Cardiac fibroblast (primary cell): ENCODE data around the gene GNMT.

Experiments
- DNase-seq, 2 donors: peaks; one replicate each; pipeline versions ENCODE4 v3.0.0 to v3.0.0-alpha.2; 2010; ENCODE audit warnings: low read depth in 2 of 2
- H3K4me3 ChIP-seq, 2 donors: replicated peaks in 1 of 2; 1 replicate in 1 of 2; 2 replicates in 1 of 2; pipeline ENCODE4 v1.5.1; 2011; ENCODE audit warnings: low read depth in 2 of 2, low read length in 2 of 2, mild to moderate bottlenecking in 2 of 2, moderate library complexity in 1 of 2
- CTCF ChIP-seq: IDR thresholded peaks from one replicate; pipeline ENCODE4 v1.5.1; 2011; ENCODE audit warnings: low read depth, mild to moderate bottlenecking, low read length, inconsistent platforms

GNMT gene

GRCh38 chr6:42981836-42982235, 21.3 kb downstream of the GNMT start:
- DNase-seq = peak in 1 of 2 donors; percentile 25

GRCh38 chr6:42984001-42984923, 23.7 kb downstream of the GNMT start, which contains the start of gene PPP2R5D:
PPP2R5D (plus strand) TSS chr6:42984570; CDS start chr6:42984678, 108 bp downstream.
- DNase-seq = peak; percentile 99
- H3K4me3 ChIP-seq = peak within 1 kb of the TSS; percentile 72 to 82
- TF ChIP-seq CTCF = no peak

More at GRCh38 chr6:42981836-42982235, 21.3 kb downstream of the GNMT start:
- no peak overlapping the region for H3K4me3 ChIP-seq
- no peak for TF ChIP-seq CTCF

GRCh38 chr6:42984924-42985475, 24.4 kb downstream of the GNMT start:
- TF ChIP-seq CTCF = no peak
- peak; percentile 14 to 35 for DNase-seq
- peak overlapping the region; percentile 72 to 82 for H3K4me3 ChIP-seq

- no peak overlapping the region for H3K4me3 ChIP-seq
- peak in 1 of 2 donors; percentile 21 for DNase-seq
- TF ChIP-seq CTCF = no peak
Observed at GRCh38 chr6:42987533-42988451, 27.2 kb downstream of the GNMT start.

GRCh38 chr6:42988486-42989020, 28.0 kb downstream of the GNMT start:
- no peak for TF ChIP-seq CTCF
- DNase-seq = peak; percentile 63 to 67
- H3K4me3 ChIP-seq = no peak overlapping the region

GRCh38 chr6:42989923-42990322, 29.4 kb downstream of the GNMT start:
- DNase-seq = no peak
- no peak for TF ChIP-seq CTCF

More at GRCh38 chr6:42989923-42990322, 29.4 kb downstream of the GNMT start:
- H3K4me3 ChIP-seq = no peak overlapping the region
